ENCODE results near the gene MPND.

DNA sequence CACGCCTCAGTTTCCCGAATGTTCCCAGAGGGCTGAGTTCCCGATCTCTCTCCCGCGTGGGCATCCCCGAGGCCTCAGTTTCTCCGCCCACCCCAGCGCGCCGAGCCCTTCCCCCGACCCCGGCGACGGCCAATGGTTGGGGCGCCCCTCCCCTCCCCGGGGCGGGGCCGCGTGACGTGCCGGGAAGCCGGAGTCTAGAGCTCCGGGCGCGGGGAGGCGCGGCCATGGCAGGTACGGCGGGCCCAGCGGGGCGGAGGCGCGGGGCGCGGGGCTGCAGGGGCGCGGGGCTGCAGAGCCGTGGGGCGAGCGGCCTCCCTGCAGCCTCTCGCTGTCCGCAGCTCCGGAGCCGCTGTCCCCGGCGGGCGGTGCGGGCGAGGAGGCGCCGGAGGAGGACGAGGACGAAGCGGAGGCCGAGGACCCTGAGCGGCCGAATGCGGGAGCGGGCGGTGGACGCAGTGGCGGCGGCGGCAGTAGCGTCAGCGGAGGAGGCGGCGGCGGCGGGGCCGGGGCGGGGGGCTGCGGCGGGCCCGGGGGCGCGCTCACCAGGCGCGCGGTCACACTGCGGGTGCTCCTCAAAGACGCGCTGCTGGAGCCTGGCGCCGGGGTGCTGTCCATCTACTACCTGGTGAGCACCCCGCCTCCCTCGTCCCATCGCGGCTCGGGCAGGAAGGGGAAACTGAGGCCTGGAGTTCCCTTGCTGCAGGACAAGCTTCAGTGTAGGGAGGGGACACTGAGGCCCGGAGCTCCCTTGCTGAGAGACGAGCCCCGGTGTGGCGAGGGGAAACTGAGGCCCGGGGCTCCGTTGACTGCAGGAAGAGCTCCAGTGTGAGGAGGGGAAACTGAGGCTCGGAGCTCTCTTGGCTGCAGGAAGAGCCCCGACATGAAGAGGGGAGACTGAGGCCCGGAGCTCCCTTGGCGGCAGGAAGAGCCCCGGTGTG, at the start of gene MPND:
- peak in 1 of 6 experiments; percentile 15 for TF ChIP-seq CTCF (IDR thresholded peaks at IDR 0.05)
- peak in 1 of 2 donors; percentile 53 for TF ChIP-seq POLR2A (IDR thresholded peaks at IDR 0.05)
